B cell (primary cell): Measurements from ENCODE around the gene CYTH2.

Source experiments
- CTCF ChIP-seq: fragments of 200-600 bp; IDR thresholded peaks from one replicate; pipeline ENCODE4 v1.8.0; 2022; ENCODE audit warnings: antibody characterized with exemption, mild to moderate bottlenecking
- EZH2 ChIP-seq: IDR thresholded peaks from 2 replicates; pipeline ENCODE4 v1.6.1; 2012; ENCODE audit warnings: borderline replicate concordance, low read depth, mild to moderate bottlenecking, moderate library complexity, low read length; ENCODE audit not compliant: insufficient read depth, poor library complexity, severe bottlenecking

GRCh38 chr19:48476176-48476575 lies 7.0 kb downstream of the CYTH2 start:
- TF ChIP-seq CTCF (no peak), EZH2 (no peak)
